ENCODE data around the gene GSDME. TPM values are rescaled to one million over a fixed set of nuclear protein-coding genes. Genes with fewer than 3 reads are reported as not detected.

GSDME gene
- total RNA-seq, 1 donor from 2014 or later, result 22.3 TPM

DNA sequence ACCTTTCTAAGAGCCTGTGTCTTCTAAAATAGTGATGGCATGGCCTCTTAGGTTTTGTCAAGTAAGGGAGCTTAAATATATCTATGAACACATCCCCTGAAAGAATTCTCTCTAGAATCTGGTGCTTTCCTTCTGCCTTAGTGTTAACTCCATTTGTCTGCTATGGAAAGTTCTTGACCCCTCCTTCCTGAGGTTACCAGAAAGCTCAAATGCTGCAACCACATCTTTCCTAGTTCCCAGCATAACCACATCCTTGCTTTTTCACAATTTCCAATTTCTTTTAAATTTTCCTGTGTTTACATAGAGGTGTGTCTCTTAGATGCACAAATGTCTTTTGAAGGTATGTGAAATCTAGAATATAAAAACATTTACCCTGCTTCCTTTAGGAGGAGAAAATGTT lies 16.4 kb upstream of the GSDME start:
- Mint-ChIP-seq H3K36me3 (ENCODE audit: insufficient read depth) (no peaks in the 10 kb centered on the region), H3K27me3 (peaks cover 5% of the 10 kb centered on the region), H3K4me3 (ENCODE audit: low read depth) (no peak overlapping the region), H3K27ac (no peak overlapping the region), H3K4me1 (ENCODE audit: low read depth) (no peaks in the 10 kb centered on the region), H3K9me3 (ENCODE audit: low read depth) (no peaks in the 10 kb centered on the region)
- TF ChIP-seq, protein P1, sequence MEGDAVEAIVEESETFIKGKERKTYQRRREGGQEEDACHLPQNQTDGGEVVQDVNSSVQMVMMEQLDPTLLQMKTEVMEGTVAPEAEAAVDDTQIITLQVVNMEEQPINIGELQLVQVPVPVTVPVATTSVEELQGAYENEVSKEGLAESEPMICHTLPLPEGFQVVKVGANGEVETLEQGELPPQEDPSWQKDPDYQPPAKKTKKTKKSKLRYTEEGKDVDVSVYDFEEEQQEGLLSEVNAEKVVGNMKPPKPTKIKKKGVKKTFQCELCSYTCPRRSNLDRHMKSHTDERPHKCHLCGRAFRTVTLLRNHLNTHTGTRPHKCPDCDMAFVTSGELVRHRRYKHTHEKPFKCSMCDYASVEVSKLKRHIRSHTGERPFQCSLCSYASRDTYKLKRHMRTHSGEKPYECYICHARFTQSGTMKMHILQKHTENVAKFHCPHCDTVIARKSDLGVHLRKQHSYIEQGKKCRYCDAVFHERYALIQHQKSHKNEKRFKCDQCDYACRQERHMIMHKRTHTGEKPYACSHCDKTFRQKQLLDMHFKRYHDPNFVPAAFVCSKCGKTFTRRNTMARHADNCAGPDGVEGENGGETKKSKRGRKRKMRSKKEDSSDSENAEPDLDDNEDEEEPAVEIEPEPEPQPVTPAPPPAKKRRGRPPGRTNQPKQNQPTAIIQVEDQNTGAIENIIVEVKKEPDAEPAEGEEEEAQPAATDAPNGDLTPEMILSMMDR (IDR thresholded peaks at IDR 0.05; ENCODE audit: unreplicated experiment), result no peak
- no peak for DNase-seq (ENCODE audit: low spot score, unreplicated experiment)

- TF ChIP-seq, protein P1 (IDR thresholded peaks at IDR 0.05; ENCODE audit: unreplicated experiment), result no peak
- H3K27ac Mint-ChIP-seq, result no peak overlapping the region
These were observed 12.6 kb upstream of the GSDME start for GRCh38 chr7:24769851-24770250.

DNA sequence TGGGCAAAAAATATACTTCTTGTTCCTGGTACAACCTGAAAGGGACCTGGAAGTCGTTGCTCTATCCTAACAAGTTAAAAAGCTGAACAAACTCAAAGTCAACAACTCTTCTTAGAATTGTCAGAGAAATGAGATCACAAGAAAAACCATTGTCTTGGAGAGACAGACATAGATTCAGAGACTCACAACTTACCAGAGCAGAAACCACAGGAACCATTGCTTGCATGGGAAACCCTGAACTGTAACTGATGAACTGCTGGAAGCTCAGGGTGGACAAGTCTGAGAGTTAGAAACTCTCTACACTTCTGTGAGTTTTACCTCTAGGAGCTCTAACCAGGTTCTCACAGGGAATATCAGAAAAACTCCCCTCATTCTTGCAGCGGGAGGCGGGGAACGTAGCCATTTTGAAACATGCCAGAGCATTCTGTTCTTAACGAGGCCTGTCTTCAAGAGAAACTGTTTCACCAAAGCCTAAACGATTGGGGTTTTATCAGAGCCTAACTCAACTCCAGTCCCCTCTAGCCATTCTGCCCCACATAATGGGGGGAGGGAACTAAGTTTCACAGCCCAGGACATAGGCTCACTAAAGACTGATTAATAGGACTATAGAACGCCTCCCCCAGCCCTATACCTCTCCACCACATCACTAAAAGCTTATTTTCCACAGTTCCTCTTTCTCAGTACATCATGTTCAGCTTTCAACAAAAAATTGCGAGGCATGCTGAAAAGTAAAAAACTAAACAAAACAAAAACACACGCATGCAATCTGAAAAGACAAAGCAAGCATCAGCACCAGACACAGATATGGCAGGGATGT lies 12.0 kb upstream of the GSDME start:
- H3K4me1 Mint-ChIP-seq (ENCODE audit: low read depth), result peaks cover 7% of the 10 kb centered on the region
- H3K36me3 Mint-ChIP-seq (ENCODE audit: insufficient read depth), result no peaks in the 10 kb centered on the region
- DNase-seq (ENCODE audit: low spot score, unreplicated experiment), result no peak
- no peak overlapping the region for H3K27ac Mint-ChIP-seq
- no peak overlapping the region for H3K4me3 Mint-ChIP-seq (ENCODE audit: low read depth)
- H3K9me3 Mint-ChIP-seq (ENCODE audit: low read depth), result no peaks in the 10 kb centered on the region
- peaks cover 9% of the 10 kb centered on the region for H3K27me3 Mint-ChIP-seq
- TF ChIP-seq, protein P1 (IDR thresholded peaks at IDR 0.05; ENCODE audit: unreplicated experiment), result no peak

More at GRCh38 chr7:24769851-24770250, 12.6 kb upstream of the GSDME start:
- H3K4me3 Mint-ChIP-seq (ENCODE audit: low read depth), result no peak overlapping the region
- H3K4me1 Mint-ChIP-seq (ENCODE audit: low read depth), result peaks cover 1% of the 10 kb centered on the region
- H3K9me3 Mint-ChIP-seq (ENCODE audit: low read depth), result no peaks in the 10 kb centered on the region
- H3K36me3 Mint-ChIP-seq (ENCODE audit: insufficient read depth), result no peaks in the 10 kb centered on the region
- H3K27me3 Mint-ChIP-seq, result peaks cover 9% of the 10 kb centered on the region
- no peak for DNase-seq (ENCODE audit: low spot score, unreplicated experiment)

DNA sequence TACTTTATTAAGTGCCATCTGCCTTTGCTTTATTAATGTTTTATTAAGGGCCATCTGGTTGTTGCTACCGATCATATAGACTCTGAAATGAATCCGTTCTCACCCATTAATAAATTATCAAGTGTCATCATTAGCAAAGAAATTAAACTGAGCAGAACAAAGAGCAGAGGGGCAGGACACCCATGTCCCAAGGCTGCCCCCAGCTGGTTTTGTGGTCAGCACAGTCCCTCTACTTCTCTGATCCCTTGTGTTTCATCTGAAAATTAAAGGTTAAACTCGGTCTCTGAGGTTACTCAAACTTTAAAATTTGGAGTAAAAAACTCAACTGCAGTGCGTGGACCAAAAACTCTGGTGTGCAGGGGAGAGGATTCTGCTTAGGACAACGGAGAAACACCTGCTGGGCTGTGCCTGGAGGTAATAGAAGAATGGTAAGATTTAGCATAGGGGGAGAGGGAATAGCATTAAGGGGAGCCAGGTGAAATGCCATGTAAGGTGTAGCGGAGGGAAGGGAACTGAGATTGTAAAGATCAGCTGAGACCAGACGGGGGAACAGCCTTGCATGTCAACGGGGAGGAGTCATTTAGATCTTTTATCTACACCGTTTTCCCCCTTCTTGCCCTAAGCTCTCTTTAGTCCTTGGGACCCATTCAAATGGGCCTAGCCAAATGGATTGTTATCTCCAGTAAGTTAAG lies 10.8 kb upstream of the GSDME start:
- no peak overlapping the region for H3K27ac Mint-ChIP-seq
- peaks cover 14% of the 10 kb centered on the region for H3K4me1 Mint-ChIP-seq (ENCODE audit: low read depth)
- H3K36me3 Mint-ChIP-seq (ENCODE audit: insufficient read depth), result no peaks in the 10 kb centered on the region
- peaks cover 9% of the 10 kb centered on the region for H3K27me3 Mint-ChIP-seq
- H3K4me3 Mint-ChIP-seq (ENCODE audit: low read depth), result no peak overlapping the region
- TF ChIP-seq, protein P1 (IDR thresholded peaks at IDR 0.05; ENCODE audit: unreplicated experiment), result no peak
- H3K9me3 Mint-ChIP-seq (ENCODE audit: low read depth), result no peaks in the 10 kb centered on the region
- no peak for DNase-seq (ENCODE audit: low spot score, unreplicated experiment)

DNA sequence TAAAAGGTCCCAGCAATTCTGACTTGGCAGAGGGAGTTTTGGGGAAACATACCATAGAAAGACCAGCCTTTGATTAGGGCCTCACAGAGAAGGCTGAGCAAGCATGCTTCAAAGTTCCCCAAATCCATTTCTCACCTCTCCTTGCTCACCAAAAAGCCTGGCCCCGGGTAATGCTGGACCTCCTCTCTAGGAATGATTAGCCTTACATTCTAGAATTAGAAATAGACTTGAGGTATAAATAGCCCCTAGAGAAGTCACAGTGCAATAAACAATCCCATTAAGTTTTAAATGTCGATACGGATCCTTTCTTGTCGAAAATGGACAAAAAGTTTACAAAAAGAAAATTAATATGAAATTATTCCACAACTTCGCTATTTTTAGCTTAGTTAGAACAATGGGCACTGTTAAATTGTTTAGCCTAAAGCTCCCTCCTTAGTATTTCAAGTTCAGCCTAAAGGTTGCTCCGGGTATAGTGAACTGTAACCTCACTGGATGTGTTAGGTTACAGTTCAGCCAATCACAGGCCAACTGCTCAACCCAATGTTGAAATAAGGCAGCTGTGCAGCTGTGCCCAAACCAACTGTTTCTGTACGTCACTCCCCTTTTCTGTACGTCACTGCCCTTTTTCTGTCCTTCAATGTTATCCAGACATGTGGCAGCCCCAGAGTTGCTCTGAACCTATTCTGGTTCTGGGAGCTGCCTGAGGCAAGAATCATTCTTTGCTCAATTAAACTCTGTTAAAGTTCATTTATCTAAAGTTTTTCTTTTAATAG lies 7.9 kb upstream of the GSDME start:
- DNase-seq (ENCODE audit: low spot score, unreplicated experiment), result no peak
- H3K27me3 Mint-ChIP-seq, result peaks cover 7% of the 10 kb centered on the region
- TF ChIP-seq, protein P1 (IDR thresholded peaks at IDR 0.05; ENCODE audit: unreplicated experiment), result no peak

More for the DNA sequence above, 7.9 kb upstream of the GSDME start:
- H3K9me3 Mint-ChIP-seq (ENCODE audit: low read depth), result no peaks in the 10 kb centered on the region
- H3K27ac Mint-ChIP-seq, result no peak overlapping the region
- H3K36me3 Mint-ChIP-seq (ENCODE audit: insufficient read depth), result no peaks in the 10 kb centered on the region
- H3K4me1 Mint-ChIP-seq (ENCODE audit: low read depth), result peaks cover 14% of the 10 kb centered on the region
- H3K4me3 Mint-ChIP-seq (ENCODE audit: low read depth), result no peak overlapping the region

Measured in progenitor cell of endocrine pancreas (in vitro differentiated cells).